Right ventricle myocardium superior (tissue), 1 donor: ENCODE data around the gene TBX4. TPM values are rescaled to one million over a fixed set of nuclear protein-coding genes. Genes with fewer than 3 reads are reported as not detected.
"Not testable (repeated sequence)": the region's sequence is repeated elsewhere in the genome, so short reads cannot be mapped to it uniquely, and the experiment has no call there.

Source experiments
- ATAC-seq: fragments of 200-7000 bp; cut with Tn5 transposase; one replicate; pipeline ENCODE4 v1.9.1; 2020; ENCODE audit warnings: mild to moderate bottlenecking; ENCODE audit not compliant: poor library complexity
- DNase-seq: peaks from one replicate; pipeline ENCODE4 v3.0.0-alpha.2; 2020
- intact Hi-C: fragments of 100-400 bp; cut with DNase I; formaldehyde crosslinking; loops from one replicate; pipeline ENCODE4 v1.11.2; 2022
- total RNA-seq: library from RNA; stranded (reverse); fragmentation: NEBNext Ultra II Directional; extraction: Animal tissue kit (Norgen Biotek cat#: 25700); gene quantifications from one replicate; pipeline ENCODE4 v1.2.1, GENCODE V29; 2021
- donor health status: DM: no; HTN: yes; CAD: no; lungs with severe emphysema.

Gene TBX4
- total RNA-seq, 1 donor from 2014 or later, result not detected

DNA sequence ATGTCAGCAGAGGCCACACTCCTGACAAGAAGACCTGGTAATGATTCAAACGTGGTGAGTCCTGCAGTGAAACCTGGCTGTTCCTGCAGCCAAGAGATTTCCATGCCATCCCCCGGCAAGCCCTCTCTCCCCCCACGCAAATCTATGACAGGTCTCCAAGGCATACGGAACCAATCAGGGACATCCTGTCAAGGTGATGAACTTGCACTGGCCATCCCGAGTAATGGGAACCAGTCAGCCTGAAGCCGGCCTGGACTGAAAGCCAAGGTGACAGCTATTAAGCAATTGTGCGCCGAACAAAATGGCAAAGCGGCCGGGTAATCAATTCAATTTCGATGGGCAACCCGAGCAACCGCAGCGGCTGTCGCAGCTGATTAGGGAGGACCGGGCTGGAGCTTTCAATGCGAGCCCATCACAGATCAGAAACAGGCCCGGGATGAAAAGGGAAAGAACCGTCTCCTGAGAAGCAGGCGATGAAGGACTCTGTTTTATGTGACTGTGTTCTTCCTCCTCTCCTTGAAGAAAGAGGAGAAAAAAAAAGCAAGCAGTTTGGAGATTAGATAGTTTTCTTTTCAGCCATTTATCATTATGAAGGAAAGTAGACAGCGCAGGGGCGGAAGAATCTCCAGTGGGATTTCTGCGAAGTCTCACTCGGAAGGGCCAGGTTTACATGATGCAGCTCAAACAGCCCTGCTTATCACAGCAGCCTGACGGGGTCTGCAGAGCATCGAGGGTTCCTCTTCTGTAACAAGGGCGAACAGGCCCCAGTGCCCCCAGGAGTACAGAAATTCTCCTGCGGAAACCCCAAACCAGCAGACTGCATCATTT lies 35.2 kb downstream of the TBX4 start:
- ATAC-seq (no peak), DNase-seq (no peak)
- intact Hi-C loops, result no loop called here

DNA sequence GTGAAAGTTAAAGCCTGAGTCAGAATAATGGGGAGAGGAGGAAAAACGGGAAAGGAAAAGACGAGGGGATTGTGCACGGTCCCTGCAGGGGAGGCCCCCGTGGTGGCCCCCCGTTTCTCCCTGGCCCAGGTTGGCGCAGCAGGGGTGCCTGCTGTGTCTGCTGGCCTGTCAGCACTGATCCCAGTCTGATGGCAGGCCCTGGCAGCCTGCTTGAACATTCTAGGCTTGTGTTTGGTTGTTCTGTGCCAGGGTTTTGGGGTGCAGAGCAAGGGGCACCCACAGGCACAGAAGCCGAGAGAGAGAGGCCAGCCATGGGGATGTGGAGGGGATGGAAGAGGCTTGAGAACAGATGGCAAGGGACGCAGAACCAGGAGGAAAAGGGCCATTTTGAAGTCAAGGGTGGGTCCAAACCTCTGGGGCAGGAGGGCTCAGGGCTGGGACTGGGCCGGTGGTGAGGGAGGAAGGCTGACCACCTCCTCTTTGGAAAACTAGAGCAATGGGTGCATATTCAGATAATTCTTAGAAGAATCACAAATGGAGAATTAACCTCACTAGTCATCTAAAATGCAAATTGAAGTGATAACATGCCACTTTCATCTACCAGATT lies 35.9 kb downstream of the TBX4 start:
- DNase-seq (no peak), ATAC-seq (no peak)
- intact Hi-C loops, result no loop called here

DNA sequence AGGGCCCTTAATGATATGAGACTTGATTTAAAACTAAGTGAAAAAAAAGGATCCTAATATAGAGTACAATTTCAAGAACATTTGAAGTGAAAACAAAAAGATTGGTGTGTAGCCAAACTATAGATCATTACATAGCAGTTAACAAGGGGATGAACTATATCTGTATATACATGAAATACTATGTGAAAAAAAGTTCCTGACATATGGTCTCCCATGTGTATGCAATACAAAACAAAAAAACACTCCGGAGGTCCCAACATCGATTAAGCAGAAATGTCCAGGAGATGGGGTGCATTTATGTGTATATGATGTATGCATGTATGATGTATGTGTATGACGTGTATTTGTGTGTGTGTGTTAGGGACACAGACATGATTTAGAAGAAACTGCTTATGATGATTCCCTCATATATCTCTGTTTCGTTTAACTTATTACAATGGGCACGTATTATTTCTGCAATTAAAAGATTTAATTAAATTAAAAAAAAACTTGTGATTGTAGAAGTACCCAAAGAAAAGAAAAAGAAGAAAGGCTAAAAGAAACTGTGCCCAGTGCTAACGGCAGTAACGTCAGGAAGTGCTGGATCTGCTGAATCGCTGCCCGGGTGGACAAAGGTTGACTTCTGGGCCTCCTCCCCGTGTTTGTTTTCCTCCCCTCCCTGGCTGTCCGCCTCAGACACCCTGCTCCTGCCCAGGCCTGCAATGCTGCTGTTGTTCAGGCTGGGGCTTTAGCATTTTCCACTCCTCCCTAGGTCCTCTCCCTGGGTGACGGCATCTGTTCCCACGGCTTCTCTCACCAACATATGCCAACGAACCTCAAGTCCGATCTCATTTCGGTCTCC lies 36.9 kb downstream of the TBX4 start:
- intact Hi-C loops, result no loop called here
- DNase-seq (no peak), ATAC-seq (no peak)

DNA sequence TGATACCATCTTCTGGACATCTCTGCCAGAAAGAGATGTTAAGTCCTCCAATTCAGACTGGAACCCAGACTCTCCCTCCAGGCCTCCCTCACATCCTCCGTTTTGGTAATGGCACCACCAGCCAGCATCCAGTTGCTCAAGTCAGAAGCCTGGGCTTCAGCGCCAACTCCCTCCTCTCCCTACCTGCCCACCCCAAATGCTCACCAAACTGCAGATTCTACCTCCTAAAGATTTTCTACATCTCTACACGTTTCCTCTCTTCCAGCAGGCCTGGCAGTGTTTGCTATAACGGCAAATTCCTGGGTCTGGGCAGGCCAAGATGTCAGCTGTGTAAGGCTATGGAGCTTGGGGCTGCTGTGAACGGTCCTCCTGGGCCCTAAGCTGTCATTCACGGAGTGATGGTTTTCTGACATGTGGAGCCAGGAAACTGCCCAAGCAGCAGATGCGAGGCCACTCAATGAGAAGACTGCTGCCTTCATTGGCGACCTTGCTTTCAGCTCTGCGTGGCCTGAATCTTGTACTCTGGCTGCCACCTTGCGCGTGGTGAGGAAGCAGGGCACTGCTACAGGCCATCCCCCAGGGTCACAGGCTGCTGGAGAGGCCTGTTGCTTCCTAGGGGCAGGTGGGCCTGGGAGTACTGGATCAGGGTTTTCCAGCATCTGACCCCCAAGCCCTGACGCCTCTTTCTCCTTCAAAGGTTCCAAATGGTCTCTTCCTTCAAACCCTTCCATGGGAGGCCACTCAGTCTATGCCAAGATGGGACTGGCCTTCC lies 37.7 kb downstream of the TBX4 start:
- no peak for DNase-seq
- intact Hi-C loops, result no loop called here
- ATAC-seq, result no peak

DNA sequence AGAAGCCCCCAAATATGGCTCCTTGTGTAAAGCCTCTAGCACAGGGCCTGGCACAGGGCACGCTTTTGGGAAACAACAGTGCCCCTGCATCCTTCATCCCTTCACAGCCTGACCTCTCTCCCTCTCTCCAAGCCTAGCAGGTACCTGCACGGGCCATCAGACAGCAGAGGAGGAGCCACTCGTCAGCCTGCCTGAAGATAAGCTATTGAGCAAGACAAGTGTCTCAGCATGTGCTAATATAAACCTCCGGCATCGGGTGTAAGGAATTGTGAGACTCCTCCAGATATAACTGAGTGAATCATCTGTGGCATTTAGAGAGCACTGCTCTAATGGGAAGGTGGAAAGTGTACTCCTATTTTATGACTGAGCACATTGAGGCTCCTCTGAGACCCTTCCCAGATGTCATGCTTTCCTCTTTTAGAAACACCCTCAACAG lies 38.3 kb downstream of the TBX4 start:
- intact Hi-C loops, result no loop called here
- DNase-seq (no peak), ATAC-seq (no peak)

DNA sequence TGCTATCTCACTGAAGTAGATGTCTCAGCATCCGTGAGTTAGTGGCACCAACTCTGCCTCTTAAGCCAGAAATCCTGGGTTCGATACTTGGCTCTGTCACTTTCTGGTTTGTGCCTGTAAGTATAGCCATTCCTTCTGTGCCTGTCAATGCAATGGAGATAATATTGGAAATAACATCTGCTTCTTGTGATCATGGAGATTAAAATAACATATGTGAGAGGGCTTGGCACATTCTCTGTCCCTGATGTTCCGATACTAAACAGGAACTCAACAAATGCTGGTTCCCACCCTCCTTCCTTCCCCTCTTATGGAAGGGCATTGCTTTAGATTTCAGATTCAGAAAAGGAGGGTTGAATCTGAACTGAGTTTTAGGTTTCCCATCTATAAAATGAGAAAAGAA lies 39.8 kb downstream of the TBX4 start:
- no peak for ATAC-seq

DNA sequence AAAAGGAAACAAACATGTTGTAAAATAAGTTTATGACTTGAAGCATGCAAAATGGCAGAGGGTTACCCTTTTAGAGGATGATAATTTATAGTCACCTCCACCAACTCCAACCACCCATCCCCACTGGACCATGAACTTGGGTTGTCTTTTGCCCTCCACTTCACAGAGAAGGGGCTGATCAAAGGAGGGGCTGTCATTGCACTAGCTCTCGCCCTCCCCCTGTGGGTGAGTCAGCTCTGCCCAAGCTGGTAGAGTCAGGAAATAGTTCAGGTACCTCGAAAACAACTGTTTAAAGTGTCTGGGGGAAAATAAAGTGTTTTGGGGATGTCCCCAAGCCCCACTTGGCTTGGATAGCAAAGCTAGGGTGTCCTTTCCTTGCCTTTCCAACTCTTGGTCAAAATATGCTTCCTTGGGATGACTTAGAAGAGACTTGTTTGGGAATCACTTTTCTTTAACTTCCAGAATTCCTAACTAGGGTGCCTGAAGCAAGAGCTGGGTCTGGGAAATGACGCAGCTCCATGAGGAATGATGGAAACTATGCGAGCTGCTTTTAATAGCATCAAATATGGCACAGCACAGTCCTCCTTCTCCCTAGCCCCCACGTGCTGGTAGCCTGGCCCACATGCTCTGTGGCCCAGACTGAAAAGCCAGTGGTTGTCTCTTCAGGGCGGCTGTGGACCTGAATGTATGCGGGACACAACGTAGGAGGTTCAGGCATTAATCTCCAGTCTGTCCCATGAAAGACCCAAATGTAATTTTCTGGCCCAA lies 40.7 kb downstream of the TBX4 start:
- no peak for ATAC-seq
- intact Hi-C loops, result no loop called here

More for the DNA sequence above, 39.8 kb downstream of the TBX4 start:
- intact Hi-C loops, result no loop called here
- no peak for DNase-seq

DNA sequence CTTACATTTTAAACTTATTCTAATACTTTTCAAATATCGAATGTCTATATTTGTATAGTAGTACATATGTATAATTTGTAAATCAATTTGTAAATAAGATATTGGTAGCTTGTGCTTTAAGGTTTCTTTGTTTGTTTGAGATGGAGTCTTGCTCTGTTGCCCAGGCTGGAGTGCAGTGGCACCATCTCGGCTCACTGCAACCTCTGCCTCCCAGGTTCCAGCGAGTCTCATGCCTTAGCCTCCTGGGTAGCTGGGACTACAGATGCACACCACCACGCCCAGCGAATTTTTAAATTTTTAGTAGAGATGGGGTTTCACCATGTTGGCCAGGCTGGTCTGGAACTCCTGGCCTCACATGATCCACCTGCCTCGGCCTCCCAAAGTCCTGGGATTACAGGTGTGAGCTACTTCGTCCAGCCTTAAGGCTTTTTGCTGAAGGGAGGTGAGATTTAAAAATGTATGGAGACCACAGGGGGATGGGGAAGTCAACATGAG lies 41.7 kb downstream of the TBX4 start:
- DNase-seq, intact Hi-C loops, ATAC-seq: not testable (repeated sequence)

More for the DNA sequence above, 40.7 kb downstream of the TBX4 start:
- DNase-seq, result no peak

DNA sequence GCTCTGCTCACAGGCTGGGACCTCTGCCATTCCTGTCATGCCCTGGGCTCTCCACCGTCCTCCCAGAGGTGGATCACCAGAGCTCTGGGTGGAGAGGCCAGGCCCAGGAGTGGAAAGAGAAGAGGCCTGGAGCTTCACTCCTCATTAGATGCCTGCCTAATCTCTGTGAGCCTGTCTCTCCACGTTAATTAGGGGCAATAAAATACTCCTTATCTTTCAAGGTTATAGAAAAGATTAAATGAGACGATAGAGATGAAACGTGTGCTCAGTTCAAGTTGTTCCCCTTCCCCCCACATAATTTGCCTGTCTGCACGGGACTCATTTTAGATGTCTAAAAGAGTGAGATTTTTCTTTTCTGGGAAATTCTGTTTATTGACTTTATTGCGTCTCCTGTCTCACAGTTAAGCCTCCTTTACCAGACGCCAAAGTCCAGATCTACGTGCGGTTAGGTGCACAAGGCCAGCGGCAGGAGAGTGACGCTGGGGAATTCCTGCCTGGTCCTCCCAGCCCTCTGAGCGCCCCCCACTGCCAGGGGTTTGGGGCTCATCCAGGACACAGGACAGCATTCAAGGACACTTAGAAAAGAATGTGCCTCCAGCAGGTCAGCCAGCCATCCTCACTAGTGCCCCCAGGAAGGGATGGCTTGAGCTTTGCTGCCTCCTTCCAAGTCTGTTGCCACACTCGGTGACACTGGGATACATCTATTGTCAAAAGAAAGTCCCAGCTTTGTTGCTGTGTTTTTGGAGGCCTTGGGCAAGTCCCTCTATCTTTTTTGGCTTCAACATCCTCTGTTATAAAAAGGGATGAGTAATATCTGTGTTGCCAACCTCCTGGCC lies 42.3 kb downstream of the TBX4 start:
- ATAC-seq (no peak), DNase-seq (no peak)
- intact Hi-C loops, result no loop called here

DNA sequence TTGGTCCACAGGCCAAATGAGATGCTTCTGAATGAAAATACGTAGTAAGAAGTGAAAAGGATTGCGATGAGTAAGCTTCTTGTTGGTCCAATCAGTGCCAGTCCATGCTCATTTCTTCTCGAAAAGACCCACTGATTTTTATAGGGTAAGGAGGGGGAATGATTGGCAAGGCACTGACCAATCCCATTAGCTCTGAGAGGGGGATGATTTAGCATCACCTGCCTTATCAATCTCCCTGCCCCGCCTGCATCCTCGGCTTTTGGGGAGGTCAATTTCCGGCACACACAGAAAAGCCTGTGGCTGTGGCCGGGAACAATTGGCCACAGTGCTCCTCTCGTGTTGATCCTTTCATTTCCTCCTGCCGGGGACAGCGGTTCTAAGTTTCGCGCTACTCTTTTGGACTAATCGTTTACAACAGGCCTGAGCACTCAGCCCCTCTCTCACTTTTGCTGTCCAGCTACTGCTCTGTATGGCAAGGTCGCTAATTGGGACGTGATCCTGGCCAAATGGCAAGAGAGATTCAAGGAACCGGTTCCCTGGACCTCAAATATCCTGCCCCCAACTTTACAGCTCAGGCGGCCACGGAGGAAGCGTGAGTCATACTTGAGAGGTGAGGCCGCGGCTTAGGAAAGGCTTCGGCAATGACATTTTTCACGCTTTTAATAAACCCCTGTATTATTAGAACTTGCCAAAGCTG lies 43.1 kb downstream of the TBX4 start:
- ATAC-seq (no peak), DNase-seq (no peak)
- intact Hi-C loops, result no loop called here

DNA sequence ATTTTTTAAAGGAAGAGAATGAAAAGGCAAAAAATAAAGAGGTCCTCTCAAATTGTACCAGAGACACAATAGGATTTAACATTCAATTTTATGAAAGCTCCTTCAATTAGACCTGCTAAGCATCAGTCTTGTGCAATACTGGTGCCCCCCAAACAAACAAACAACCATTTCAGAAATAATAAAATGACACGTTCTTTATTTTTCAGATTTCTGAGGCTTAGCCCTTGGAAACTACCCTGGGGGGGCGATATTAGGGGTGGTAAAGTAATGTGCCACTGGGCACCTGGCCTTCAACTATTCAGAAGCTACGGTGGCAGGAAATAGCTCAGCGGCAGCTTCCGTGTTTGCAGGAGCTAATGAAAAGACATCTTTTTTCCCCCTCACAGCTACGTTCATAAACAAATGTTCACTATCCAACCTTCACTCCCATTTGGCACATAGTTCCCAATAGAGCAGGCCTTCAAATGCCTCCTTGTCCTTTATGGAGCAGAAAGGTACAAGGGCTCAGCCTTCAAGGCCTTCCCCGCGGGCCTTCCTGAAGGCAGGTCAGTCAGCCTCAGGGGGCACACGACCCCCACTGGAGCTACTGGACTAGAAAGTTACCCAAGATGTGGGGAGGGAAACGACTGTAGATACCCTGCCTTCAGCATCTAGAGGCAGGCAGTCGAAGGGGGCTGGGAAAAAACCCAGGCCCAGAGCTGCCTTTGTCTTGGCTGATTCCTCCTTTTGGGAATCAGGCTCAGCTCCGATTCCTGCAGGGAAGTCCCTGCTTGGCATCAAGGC lies 44.1 kb downstream of the TBX4 start:
- DNase-seq, result no peak
- intact Hi-C loops, result no loop called here
- no peak for ATAC-seq

DNA sequence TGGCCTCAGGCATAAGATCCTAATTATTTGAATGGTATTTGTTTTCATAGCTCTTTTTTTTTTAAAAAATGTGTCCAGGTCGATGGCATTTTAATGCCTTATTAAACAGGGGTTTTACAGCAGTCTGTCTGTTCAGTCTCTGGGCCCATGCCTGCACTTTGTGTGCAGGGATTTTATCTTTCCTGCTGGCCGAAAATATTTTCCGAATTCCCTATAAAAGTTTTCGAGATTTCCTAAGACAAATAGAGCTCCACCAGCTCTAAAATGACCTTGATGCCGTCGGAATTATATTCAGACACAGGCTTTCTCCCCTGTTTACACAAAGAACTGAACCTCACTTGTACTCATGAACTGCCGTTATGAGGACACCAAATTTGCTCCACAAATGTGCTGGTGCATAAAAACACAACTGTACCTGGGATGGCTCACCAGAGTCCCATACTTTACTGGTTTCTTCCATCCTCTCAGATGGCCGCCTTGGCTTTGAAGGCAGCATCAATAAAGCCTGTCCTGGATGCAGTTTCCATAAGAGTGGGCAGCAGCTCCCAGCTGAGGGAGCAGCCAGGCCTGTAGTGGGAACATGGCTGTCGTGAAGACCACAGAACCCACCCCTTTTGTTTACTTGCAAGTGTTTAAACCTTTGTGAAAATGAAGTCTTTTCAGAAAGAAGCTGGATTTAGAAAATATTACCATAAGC lies 44.9 kb downstream of the TBX4 start:
- intact Hi-C loops, result no loop called here
- no peak for ATAC-seq
- no peak for DNase-seq

DNA sequence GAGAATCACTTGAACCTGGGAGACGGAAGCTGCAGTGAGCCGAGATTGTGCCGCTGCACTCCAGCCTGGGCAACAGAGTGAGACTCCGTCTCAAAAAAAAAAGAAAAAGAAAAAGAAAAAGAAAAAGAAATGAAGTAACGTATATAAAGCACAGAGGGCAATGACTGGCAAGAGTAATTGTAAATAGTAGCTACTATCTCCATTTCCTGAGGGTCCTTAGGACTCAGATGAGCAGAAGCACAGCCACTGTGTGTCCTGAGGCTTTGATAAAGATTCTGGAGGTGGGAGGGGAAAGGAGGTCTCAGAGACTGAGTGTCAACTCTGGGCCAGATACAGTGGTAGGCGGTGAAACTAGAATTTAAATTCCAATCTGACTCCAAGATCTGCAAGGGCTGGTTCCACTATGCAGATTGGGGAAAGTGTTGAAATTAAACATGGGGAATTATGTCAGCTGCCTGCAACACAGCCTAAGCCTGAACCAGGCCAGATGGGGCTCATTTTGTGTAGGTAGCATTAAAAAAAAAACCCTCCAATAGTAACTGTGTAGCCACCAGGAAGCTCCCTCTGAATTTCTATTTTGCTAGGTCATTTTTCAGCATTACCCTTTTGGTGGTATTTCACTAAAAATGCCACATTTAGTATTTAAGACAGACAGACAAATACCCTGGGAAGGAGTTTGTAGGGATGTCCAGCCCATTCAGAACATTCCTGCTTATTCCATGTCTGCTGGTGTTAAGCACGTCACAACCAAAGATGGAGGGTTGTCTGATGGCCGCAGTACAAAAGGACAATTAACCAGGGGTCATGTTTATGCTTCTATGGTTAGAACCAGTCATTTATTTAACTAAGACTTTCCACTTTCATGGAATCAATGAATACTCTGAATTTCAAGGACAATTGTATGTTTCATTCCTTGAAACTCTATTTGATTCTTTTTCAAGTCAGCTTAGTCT lies 46.1 kb downstream of the TBX4 start:
- ATAC-seq, result no peak
- DNase-seq, result no peak
- intact Hi-C loops, result no loop called here

DNA sequence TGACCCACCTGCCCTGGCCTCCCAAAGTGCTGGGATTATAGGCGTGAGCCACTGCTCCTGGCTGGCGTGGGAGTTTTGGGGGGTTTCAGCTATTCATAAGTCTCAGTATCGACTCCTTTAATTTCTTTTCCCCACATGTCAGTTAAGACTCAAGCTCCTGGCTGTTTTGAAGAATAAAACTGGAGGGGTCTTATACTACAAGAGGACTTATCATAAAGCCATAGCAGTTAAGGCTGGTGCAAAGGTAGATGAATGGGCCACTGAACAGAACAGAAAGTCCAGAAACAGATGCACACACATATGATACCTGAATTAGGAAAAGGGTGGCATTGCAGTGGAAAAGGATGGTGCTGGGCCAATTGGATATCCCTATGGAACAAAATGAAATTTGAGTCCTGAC lies 47.4 kb downstream of the TBX4 start:
- no peak for ATAC-seq
- no peak for DNase-seq
- intact Hi-C loops, result no loop called here
